Measurements from ENCODE around the gene KLF6.

GRCh38 chr10:3803295-3803926, 18.4 kb upstream of the KLF6 start:
- TF ChIP-seq CTCF (IDR thresholded peaks at IDR 0.05) (no peak), USF2 (IDR thresholded peaks at IDR 0.05; ENCODE audit: borderline replicate concordance, low read depth, low read length) (no peak), TEAD4 (IDR thresholded peaks at IDR 0.05; ENCODE audit: borderline replicate concordance, insufficient read depth) (no peak; the same call in 1 of the 2 replicates), NRF1 (IDR thresholded peaks at IDR 0.05; ENCODE audit: low read depth, low read length) (no peak), YY1 (IDR thresholded peaks at IDR 0.05; ENCODE audit: low read depth) (no peak), TAF1 (IDR thresholded peaks at IDR 0.05; ENCODE audit: borderline replicate concordance, low read depth, low read length) (no peak), USF1 (IDR thresholded peaks at IDR 0.05; ENCODE audit: borderline replicate concordance, low read depth) (no peak), RCOR1 (IDR thresholded peaks at IDR 0.05; ENCODE audit: low read length) (no peak), FOXM1 (IDR thresholded peaks at IDR 0.05; ENCODE audit: low read depth) (no peak), FOSL2 (IDR thresholded peaks at IDR 0.05; ENCODE audit: borderline replicate concordance, low read depth) (no peak), REST (IDR thresholded peaks at IDR 0.05; ENCODE audit: low read depth, low read length) (no peak), SIN3A (IDR thresholded peaks at IDR 0.05; ENCODE audit: borderline replicate concordance, low read depth, low read length) (no peak)

All from SK-N-SH (cell line).